ENCODE data around the gene RFX8.
"Not testable (repeated sequence)": the region's sequence is repeated elsewhere in the genome, so short reads cannot be mapped to it uniquely, and the experiment has no call there.

The RFX8 gene

DNA sequence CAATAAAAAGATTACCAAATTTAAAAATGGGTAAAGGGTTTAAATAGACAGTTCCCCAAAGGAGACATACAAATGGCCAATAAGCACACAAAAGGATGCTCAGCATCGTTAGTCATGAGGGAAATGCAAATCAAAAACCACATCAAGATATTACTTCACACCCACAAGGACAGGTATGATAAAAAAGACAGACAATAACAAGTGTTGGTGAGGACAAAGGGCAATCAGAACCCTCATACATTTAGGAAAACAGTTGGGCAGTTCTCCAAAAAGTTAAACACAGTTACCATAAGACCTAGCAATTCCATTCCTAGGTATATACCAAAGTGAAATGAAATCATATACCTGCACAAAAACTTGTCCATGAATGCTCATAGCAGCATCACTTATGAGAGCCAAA lies 102.1 kb downstream of the RFX8 start:
- no peak for DNase-seq

DNA sequence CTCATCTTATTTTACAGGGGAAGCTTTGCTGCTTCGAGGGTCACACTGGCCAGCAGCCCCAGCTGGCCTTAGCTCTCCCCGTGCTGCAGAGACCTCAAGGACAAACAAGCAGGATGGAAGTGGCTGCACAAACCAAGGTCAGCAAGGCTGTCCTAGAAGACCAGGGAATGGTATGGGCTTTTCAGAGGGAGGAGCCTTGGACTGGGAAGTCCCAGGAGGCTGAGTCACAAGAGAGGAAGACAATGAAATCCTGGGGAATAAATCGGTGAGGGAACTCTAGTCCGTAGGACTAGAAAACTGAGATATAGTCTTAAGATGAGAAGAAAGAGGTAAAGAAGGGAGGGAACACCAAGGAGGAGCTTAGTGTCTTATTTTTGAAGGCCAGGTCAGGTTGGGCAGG lies 103.3 kb downstream of the RFX8 start:
- DNase-seq, result no peak

DNA sequence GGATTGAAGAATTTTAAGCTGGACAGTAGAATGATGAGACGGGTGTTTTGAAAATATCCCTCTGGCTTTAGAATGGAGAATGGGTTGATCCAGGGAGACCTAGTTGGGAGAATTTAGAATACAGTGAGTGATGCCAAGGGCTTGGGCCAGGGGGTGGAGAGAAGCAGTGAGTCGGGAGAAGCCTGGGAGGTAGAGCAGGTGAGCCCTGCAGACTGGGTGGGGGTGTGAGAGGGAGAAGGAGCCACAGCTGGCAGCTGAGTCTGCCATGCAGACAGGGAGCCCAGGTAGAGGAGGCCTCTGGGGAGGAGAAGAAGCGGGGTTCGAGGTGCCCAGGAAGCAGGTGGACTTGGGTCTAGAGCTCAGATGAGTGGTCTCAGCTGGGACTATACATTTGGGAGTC lies 105.8 kb downstream of the RFX8 start:
- no peak for DNase-seq

DNA sequence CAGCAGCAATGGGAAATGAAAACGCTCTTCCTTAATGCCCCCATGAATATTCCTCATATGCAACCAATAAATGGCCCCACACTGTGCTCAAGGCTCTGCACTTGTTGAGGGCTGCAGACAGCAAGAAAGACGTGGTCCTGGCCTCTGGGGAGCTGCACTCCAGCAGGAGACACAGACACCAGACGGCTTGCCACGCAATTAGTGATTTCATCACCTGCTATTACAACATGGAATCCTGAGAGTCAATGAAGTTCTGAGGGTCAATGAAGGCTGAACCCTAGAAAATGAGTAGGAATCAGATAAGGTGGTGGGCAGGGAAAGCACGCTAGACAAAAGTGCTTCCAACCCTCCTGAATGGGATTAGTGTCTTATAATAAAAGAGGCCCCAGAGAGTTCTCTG lies 106.5 kb downstream of the RFX8 start:
- DNase-seq, result no peak

DNA sequence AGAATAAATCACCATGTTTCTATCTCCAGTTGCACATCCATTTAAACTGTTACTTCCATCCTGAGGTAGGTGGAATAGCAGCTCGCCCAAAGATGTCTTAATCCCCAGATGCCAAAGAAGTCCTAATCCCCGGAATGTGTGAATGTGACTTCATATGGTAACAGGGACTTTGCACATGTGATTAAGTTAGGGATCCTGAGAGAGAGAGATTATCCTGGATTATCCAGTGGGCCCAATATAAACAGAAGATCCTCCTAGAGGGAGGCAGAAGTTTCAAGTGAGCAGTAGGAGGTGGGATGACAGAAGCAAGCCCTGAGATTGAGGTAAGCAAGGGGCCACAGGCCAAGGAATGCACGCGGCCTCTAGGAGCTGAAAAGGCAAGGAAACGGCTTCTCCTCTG lies 107.4 kb downstream of the RFX8 start:
- DNase-seq, result no peak

- DNase-seq, result no peak
Measured at GRCh38 chr2:101364878-101365277, 110.0 kb downstream of the RFX8 start.

DNA sequence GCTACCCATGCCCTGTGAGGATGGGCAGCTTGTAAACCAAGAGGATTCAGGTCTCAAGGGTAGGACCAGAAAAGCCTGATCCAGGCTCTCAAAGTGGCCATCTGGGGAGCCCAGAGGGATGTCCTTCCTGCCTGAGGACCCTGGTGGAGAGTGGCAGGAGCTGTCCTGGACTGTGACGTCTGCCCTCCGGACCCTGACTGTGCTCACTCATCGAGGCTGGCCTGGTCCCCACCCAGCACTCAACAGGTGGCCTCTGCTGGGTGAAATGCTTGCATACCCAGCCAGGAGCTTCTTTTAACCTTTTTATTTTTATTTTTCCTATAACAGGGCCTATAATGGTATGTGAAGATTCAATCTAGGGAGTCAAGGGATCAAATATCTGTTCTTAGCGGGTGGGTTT lies 112.1 kb downstream of the RFX8 start:
- DNase-seq, result no peak

GRCh38 chr2:101362316-101362715 lies 112.6 kb downstream of the RFX8 start:
- DNase-seq, result no peak

DNA sequence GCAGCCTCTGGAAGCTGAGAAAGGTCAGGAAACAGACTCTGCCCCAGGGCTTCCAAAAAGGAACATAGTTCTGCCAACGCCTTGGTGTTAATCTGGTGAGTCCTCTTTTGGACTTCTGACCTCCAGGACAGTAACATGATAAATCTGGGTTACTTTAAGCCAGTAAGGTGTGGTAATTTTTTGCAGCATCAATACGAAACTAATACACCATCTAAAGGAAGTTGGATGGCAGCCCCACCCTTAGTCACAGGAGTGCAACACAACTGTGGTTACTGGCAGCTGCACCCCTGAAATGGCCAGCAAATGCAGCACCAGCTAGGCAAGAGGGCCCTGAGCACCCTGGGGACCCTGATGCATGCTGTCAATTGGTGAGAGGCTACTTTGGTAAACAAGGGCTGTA lies 113.4 kb downstream of the RFX8 start:
- peak; percentile 39 for DNase-seq

GRCh38 chr2:101361121-101361520 lies 113.8 kb downstream of the RFX8 start:
- no peak for DNase-seq

- DNase-seq, result no peak
Measured at GRCh38 chr2:101360232-101360631, 114.7 kb downstream of the RFX8 start.

GRCh38 chr2:101359410-101359954 lies 115.4 kb downstream of the RFX8 start:
- no peak for DNase-seq

- DNase-seq, result no peak
Measured at GRCh38 chr2:101357376-101357775, 117.5 kb downstream of the RFX8 start.

DNA sequence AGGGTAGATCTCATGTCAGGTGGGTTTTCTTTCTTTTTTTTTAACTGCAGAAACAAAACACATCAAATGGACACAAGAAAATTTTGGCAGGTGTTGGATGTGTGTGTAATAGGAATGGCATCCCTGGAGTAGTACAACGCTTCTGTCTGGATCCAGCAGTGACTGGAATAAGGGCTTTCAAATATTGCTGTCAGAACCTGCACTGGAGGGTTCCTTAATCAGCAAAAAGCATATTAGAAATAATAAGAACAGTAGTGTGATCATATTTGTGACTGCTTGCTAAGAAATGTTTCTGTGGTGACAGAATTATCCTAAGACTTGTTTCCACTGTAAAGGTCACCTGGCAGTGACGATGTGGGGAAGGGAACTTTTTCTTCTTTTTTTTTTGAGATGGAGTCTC lies 118.4 kb downstream of the RFX8 start:
- no peak for DNase-seq

- DNase-seq, result no peak
Measured at GRCh38 chr2:101356055-101356454, 118.9 kb downstream of the RFX8 start.

- no peak for DNase-seq
Measured at GRCh38 chr2:101355401-101356054, 119.4 kb downstream of the RFX8 start.

- DNase-seq, result no peak
Measured at GRCh38 chr2:101354420-101355311, 120.2 kb downstream of the RFX8 start.

DNA sequence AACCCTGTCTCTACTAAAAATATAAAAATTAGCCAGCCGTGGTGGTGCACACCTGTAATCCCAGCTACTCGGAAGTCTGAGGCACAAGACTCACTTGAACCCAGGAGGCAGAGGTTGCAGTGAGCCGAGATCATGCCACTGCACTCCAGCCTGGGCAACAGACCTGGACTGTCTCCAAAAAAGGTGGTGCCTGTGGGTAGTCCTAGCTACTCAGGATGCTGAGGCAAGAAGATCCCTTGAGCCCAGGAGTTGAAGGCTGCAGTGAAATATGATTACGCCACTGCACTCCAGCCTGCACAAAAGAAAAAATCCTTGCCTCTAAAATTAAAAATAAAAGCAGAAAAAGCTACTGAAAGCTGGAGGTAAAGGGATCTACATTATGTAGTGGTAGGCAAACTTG lies 122.3 kb downstream of the RFX8 start:
- DNase-seq, result not testable (repeated sequence)

- no peak for DNase-seq
Measured at GRCh38 chr2:101351207-101351606, 123.7 kb downstream of the RFX8 start.

DNA sequence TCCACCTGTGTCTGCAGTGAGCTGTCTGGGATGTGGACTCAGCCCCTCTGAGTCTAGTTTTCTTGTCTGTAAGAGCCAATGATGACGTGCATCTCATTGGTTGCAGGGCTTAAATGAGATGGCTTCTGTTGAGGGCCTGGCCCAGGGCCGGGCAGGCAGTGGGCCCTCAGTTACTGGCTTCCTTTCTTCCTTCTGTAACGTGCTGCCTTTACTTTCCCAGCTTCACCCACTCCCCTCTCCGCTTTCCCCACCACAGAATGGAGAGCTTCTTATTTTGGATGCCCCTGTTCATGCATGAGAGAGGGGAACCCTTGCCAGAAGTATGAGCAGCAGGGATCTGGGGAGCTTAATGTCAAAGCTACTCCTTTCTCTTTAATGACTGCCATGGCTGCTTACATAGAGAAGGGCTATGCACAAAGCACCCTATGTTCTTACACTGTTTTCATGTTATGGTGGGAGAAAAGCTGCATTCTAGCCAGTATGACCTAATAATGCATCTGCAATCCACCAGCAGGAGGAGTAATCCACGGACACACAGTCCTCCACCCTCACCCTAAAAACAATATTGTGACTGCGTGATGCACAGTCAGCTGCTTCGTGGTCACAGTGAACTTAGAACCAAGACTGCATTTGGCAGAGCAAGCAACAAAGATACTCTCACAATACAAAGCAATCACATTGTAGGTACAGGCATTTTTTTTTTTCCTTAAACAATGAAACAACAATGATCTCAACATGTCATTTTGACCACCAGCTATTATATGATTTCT lies 124.8 kb downstream of the RFX8 start:
- no peak for DNase-seq

- DNase-seq, result no peak
Measured at GRCh38 chr2:101348883-101349282, 126.0 kb downstream of the RFX8 start.

Measured in activated effector memory CD4-positive, alpha-beta T cell treated with Interleukin-2 at 50 U/mL for 16 hours (primary cell).